Esophagus squamous epithelium (tissue), 4 donors: Measurements from ENCODE around the gene LARGE2.

Experiments
- POLR2A ChIP-seq, 4 donors: fragments of 450-650 bp; IDR thresholded peaks; one replicate each; pipeline ENCODE4 v1.6.1; 2017; ENCODE audit warnings: antibody characterized with exemption in 4 of 4, mild to moderate bottlenecking in 4 of 4, moderate library complexity in 3 of 4
- TF ChIP-seq, protein P1 (sequence below), 6 experiments: fragments of 450-650 bp in 4 of 6; fragments of 200-600 bp in 2 of 6; sonication (generic) in 2 of 6; IDR thresholded peaks; one replicate each; pipeline ENCODE4 v1.5.1; 2016 to 2019; ENCODE audit warnings: antibody characterized with exemption in 6 of 6, mild to moderate bottlenecking in 4 of 6, moderate library complexity in 4 of 6

DNA sequence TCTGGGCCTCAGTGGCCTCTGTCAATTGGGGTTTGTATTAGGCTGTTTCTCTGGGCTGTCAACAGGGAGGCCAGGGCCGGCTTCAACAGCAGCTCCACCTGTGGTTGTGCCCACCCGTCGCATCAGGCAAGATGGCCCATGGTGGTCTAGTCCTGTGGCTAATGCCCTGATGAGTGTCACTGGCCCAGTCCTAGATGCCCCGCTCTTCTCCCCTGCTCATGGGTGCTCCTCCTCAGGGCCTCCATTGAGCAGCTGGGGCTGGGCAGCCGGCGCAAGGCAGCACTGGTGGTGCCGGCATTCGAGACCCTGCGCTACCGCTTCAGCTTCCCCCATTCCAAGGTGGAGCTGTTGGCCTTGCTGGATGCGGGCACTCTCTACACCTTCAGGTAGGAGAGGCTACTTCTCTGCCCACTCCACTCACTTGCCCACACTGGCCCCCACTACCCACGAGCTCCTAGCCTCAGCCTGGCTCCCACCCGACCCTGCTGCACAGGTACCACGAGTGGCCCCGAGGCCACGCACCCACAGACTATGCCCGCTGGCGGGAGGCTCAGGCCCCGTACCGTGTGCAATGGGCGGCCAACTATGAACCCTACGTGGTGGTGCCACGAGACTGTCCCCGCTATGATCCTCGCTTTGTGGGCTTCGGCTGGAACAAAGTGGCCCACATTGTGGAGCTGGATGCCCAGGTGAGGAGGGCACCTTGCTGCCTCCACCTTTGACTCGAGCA, 5.4 kb downstream of the LARGE2 start:
- TF ChIP-seq POLR2A (IDR thresholded peaks at IDR 0.05): no peak
- TF ChIP-seq, protein P1, sequence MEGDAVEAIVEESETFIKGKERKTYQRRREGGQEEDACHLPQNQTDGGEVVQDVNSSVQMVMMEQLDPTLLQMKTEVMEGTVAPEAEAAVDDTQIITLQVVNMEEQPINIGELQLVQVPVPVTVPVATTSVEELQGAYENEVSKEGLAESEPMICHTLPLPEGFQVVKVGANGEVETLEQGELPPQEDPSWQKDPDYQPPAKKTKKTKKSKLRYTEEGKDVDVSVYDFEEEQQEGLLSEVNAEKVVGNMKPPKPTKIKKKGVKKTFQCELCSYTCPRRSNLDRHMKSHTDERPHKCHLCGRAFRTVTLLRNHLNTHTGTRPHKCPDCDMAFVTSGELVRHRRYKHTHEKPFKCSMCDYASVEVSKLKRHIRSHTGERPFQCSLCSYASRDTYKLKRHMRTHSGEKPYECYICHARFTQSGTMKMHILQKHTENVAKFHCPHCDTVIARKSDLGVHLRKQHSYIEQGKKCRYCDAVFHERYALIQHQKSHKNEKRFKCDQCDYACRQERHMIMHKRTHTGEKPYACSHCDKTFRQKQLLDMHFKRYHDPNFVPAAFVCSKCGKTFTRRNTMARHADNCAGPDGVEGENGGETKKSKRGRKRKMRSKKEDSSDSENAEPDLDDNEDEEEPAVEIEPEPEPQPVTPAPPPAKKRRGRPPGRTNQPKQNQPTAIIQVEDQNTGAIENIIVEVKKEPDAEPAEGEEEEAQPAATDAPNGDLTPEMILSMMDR (IDR thresholded peaks at IDR 0.05): no peak
